ENCODE data around the gene EFCAB13. TPM values are rescaled to one million over a fixed set of nuclear protein-coding genes. Genes with fewer than 3 reads are reported as not detected.

The EFCAB13 gene
- total RNA-seq, 1 experiment from 2014 or later: 1.6 TPM

- Histone ChIP-seq H3K23me2 (ENCODE audit: insufficient read length, low read depth, low read length, poor library complexity, severe bottlenecking) (no peaks in the 10 kb centered on the region), H3K9ac (ENCODE audit: extremely low read depth, insufficient read length, low read length) (no peak overlapping the region), H3K23ac (ENCODE audit: insufficient read length, low read depth, low read length) (no peak overlapping the region), H4K5ac (ENCODE audit: insufficient read length, low read depth, low read length) (no peak overlapping the region), H2AK5ac (ENCODE audit: insufficient read length, low read length) (no peak overlapping the region), H2AFZ (ENCODE audit: low read length) (no peak overlapping the region), H3K27ac (ENCODE audit: insufficient read length, low read depth, low read length) (no peak overlapping the region), H3K18ac (ENCODE audit: insufficient read length, low read depth, low read length) (no peak overlapping the region), H3K79me1 (ENCODE audit: insufficient read depth, low read depth, low read length, poor library complexity, severe bottlenecking) (no peaks in the 10 kb centered on the region), H2BK120ac (ENCODE audit: low read depth, low read length, poor library complexity, severe bottlenecking) (no peak overlapping the region), H4K20me1 (ENCODE audit: control insufficient read depth, insufficient read depth, insufficient read length) (no peaks in the 10 kb centered on the region), H3K14ac (ENCODE audit: insufficient read depth, low read length) (no peak overlapping the region), H3K79me2 (ENCODE audit: insufficient read depth, low read length) (no peaks in the 10 kb centered on the region), H2BK5ac (ENCODE audit: insufficient read length, low read length) (no peak overlapping the region), H3K4me2 (ENCODE audit: insufficient read depth, insufficient read length, low read length) (no peak overlapping the region), H3T11ph (ENCODE audit: low read length) (no peak overlapping the region), H3K4me1 (ENCODE audit: insufficient read depth, low read length) (no peaks in the 10 kb centered on the region), H3K56ac (ENCODE audit: insufficient read length, low read depth, low read length) (no peak overlapping the region), H2BK12ac (ENCODE audit: insufficient read length, low read depth, low read length) (no peak overlapping the region), H3K9me3 (ENCODE audit: control insufficient read depth, low read depth, low read length) (no peaks in the 10 kb centered on the region), H3K27me3 (ENCODE audit: insufficient read depth, low read length) (no peaks in the 10 kb centered on the region), H2BK20ac (ENCODE audit: low read depth, low read length, poor library complexity, severe bottlenecking) (no peak overlapping the region), H2BK15ac (ENCODE audit: low read depth, low read length) (no peak overlapping the region), H4K91ac (ENCODE audit: insufficient read length, low read depth, low read length) (no peak overlapping the region), H4K8ac (replicated peaks; ENCODE audit: insufficient read length, low read depth, low read length) (no peak overlapping the region), H3K4ac (ENCODE audit: low read depth, low read length) (no peak overlapping the region)
- Mint-ChIP-seq H3K27me3 (ENCODE audit: low read depth) (no peaks in the 10 kb centered on the region), H3K4me3 (no peak overlapping the region), H3K36me3 (ENCODE audit: insufficient read depth in 1 of 3, low read depth in 3 of 3) (no peaks in the 10 kb centered on the region; a peak in 2 of 7 replicates), H3K9me3 (peaks cover 0 to 2% of the 10 kb centered on the region in 2 experiments; a peak in 2 of 5 replicates), H3K4me1 (no peaks in the 10 kb centered on the region), H3K27ac (no peak overlapping the region)
- DNase-seq: no peak
- TF ChIP-seq CTCF (conservative IDR thresholded peaks at IDR 0.05): no peak
- no CpG with 5 or more reads among the region's 3 CpGs for WGBS (ENCODE audit: extremely low coverage, insufficient read length, low lambda C conversion rate)
Measured at GRCh38 chr17:47404006-47404405, 80.3 kb downstream of the EFCAB13 start.

All from H9 (cell line).